SK-N-SH (cell line): Measurements from ENCODE around the gene ZRANB2. TPM values are rescaled to one million over a fixed set of nuclear protein-coding genes. Genes with fewer than 3 reads are reported as not detected.
A peak's percentile ranks its signal among the peaks of the same experiment; 100 is the strongest.

Source experiments
- CTCF ChIA-PET: fragments of 300-600, 350-600 bp; formaldehyde crosslinking; extraction: SDS; loops from one replicate; lab custom pipeline; 2021; lab: Yijun Ruan, JAX
- POLR2A ChIA-PET: fragments of 350-600 bp; sonication (Branson Sonifier 250); formaldehyde crosslinking; extraction: SDS; loops from one replicate; lab custom pipeline; 2020; ENCODE audit warnings: antibody characterized with exemption, inconsistent platforms; lab: Yijun Ruan, JAX
- DNase-seq: peaks from one replicate; pipeline ENCODE4 v3.0.0; 2012
- H2AFZ ChIP-seq: fragments of 200-600 bp; sonication (generic); 2 replicates; pipeline ENCODE4 v1.8.1; 2016; ENCODE audit warnings: antibody characterized with exemption, mild to moderate bottlenecking, low read depth
- H3F3A ChIP-seq: fragments of 200-600 bp; sonication (generic); replicated peaks from 2 replicates; pipeline ENCODE3; 2016; ENCODE audit warnings: antibody characterized with exemption, mild to moderate bottlenecking; ENCODE audit not compliant: insufficient read depth
- H3K27ac ChIP-seq, 2 experiments: fragments of 200-500 bp in 1 of 2; fragments of 200-600 bp in 1 of 2; sonication (Bioruptor generic) in 1 of 2; sonication (generic), shearing (Covaris generic) in 1 of 2; 2 replicates each; pipeline versions ENCODE4 v1.5.1 to v1.6.1; 2014 to 2016; ENCODE audit warnings: low read depth in 2 of 2, inconsistent platforms in 1 of 2, low read length in 1 of 2, mild to moderate bottlenecking in 1 of 2, mixed read lengths in 1 of 2
- H3K27me3 ChIP-seq: fragments of 200-600 bp; sonication (generic), shearing (Covaris generic); 2 replicates; pipeline ENCODE4 v1.6.1; 2016; ENCODE audit warnings: mixed run types; ENCODE audit not compliant: insufficient read depth
- H3K36me3 ChIP-seq, 2 experiments: fragments of 200-500 bp in 1 of 2; fragments of 200-600 bp in 1 of 2; sonication (Bioruptor generic) in 1 of 2; sonication (generic) in 1 of 2; replicated peaks in 1 of 2; 2 replicates each; pipeline versions ENCODE3 to v1.5.1; 2014 to 2016; ENCODE audit warnings: low read length in 1 of 2, mild to moderate bottlenecking in 1 of 2; ENCODE audit not compliant: insufficient read depth in 2 of 2, control insufficient read depth in 1 of 2
- H3K4me1 ChIP-seq, 2 experiments: fragments of 200-500 bp in 1 of 2; fragments of 200-600 bp in 1 of 2; sonication (Bioruptor generic) in 1 of 2; sonication (generic), shearing (Covaris generic) in 1 of 2; 2 replicates each; pipeline versions ENCODE4 v1.5.1 to v1.6.1; 2014 to 2016; ENCODE audit warnings: low read depth in 1 of 2, low read length in 1 of 2, mixed run types in 1 of 2; ENCODE audit not compliant: insufficient read depth in 2 of 2, control insufficient read depth in 1 of 2
- H3K4me2 ChIP-seq: fragments of 200-600 bp; sonication (generic), shearing (Covaris generic); 2 replicates; pipeline ENCODE4 v1.6.1; 2017; ENCODE audit warnings: mixed run types
- H3K4me3 ChIP-seq, 2 experiments: fragments of 200-500 bp in 1 of 2; fragments of 200-600 bp in 1 of 2; sonication (Bioruptor generic) in 1 of 2; sonication (generic), shearing (Covaris generic) in 1 of 2; 2 replicates each; pipeline versions ENCODE4 v1.5.1 to v1.8.1; 2014 to 2016; ENCODE audit warnings: low read depth in 2 of 2, inconsistent platforms in 1 of 2, low read length in 1 of 2, mild to moderate bottlenecking in 1 of 2, mixed read lengths in 1 of 2, moderate library complexity in 1 of 2
- H3K79me2 ChIP-seq: fragments of 200-600 bp; sonication (generic); 2 replicates; pipeline ENCODE4 v1.8.1; 2017; ENCODE audit warnings: mild to moderate bottlenecking; ENCODE audit not compliant: insufficient read depth
- H3K9ac ChIP-seq: fragments of 200-600 bp; sonication (generic); 2 replicates; pipeline ENCODE4 v1.6.1; 2017; ENCODE audit warnings: mixed run types
- H3K9me2 ChIP-seq: fragments of 200-600 bp; sonication (generic); 2 replicates; pipeline ENCODE4 v1.6.1; 2017; ENCODE audit warnings: mixed run types
- H3K9me3 ChIP-seq: fragments of 200-600 bp; sonication (generic); 2 replicates; pipeline ENCODE4 v1.6.1; 2017; ENCODE audit warnings: mixed run types, mild to moderate bottlenecking, moderate library complexity
- H4K20me1 ChIP-seq: fragments of 200-600 bp; sonication (generic); 2 replicates; pipeline ENCODE4 v1.6.1; 2017; ENCODE audit warnings: mild to moderate bottlenecking, mixed run types; ENCODE audit not compliant: insufficient read depth
- EZH2phosphoT487 ChIP-seq: fragments of 200-600 bp; sonication (generic); IDR thresholded peaks from 2 replicates; pipeline ENCODE4 v1.6.1; 2017; ENCODE audit warnings: low read depth, mixed run types, mild to moderate bottlenecking, antibody characterized with exemption, moderate library complexity, borderline replicate concordance
- FOSL2 ChIP-seq: IDR thresholded peaks from 2 replicates; pipeline ENCODE4 v1.4.0; 2012; ENCODE audit warnings: low read depth, mild to moderate bottlenecking, moderate library complexity, borderline replicate concordance
- FOXJ3 ChIP-seq: sonication (generic); formaldehyde crosslinking; IDR thresholded peaks from 2 replicates; pipeline ENCODE4 v1.5.1; 2020; ENCODE audit warnings: mild to moderate bottlenecking, missing genetic modification reagents
- MEF2A ChIP-seq: IDR thresholded peaks from 2 replicates; pipeline ENCODE4 v1.4.0; 2012; ENCODE audit warnings: low read depth, borderline replicate concordance
- RCOR1 ChIP-seq: fragments of 150-350 bp; IDR thresholded peaks from 2 replicates; pipeline ENCODE4 v1.6.1; 2017; ENCODE audit warnings: antibody characterized with exemption, low read length
- RXRA ChIP-seq: IDR thresholded peaks from 2 replicates; pipeline ENCODE4 v1.4.0; 2012; ENCODE audit warnings: low read depth, mild to moderate bottlenecking, borderline replicate concordance
- SMC3 ChIP-seq: IDR thresholded peaks from 2 replicates; pipeline ENCODE4 v1.6.1; 2012; ENCODE audit warnings: low read depth, low read length, improper control_type of control experiment
- TAF1 ChIP-seq: IDR thresholded peaks from 2 replicates; pipeline ENCODE4 v1.6.1; 2012; ENCODE audit warnings: low read depth, mild to moderate bottlenecking, low read length, moderate library complexity, borderline replicate concordance
- TEAD4 ChIP-seq: IDR thresholded peaks from 2 replicates; pipeline ENCODE4 v1.4.0; 2012; ENCODE audit warnings: mild to moderate bottlenecking, borderline replicate concordance; ENCODE audit not compliant: insufficient read depth
- WGBS: methylation state at CpG from one replicate; pipeline ENCODE4 v1.1.6; 2017; ENCODE audit warnings: low lambda C conversion rate; 5-methylcytosine and 5-hydroxymethylcytosine counted together
- polyA plus RNA-seq, 3 experiments: library from polyadenylated mRNA; depleted of rRNA; stranded (reverse); fragments of >200 nt; gene quantifications; 2 replicates each; pipeline ENCODE4 v1.2.3, GENCODE V29; 2012
- TF ChIP-seq, protein P1 (sequence below): fragments of 150-350 bp; IDR thresholded peaks from 2 replicates; pipeline ENCODE4 v1.6.1; 2016; ENCODE audit warnings: mild to moderate bottlenecking, low read depth, low read length
- TF ChIP-seq, protein P2 (sequence below): IDR thresholded peaks from 2 replicates; pipeline ENCODE4 v1.4.0; 2012; ENCODE audit warnings: low read depth, borderline replicate concordance
- TF ChIP-seq, protein P3 (sequence below): fragments of 150-350 bp; IDR thresholded peaks from 2 replicates; pipeline ENCODE4 v1.6.1; 2017; ENCODE audit warnings: antibody characterized with exemption, low read length, low read depth, borderline replicate concordance
- TF ChIP-seq, protein P4 (sequence below): IDR thresholded peaks from 2 replicates; pipeline ENCODE4 v1.6.1; 2012; ENCODE audit warnings: mild to moderate bottlenecking, low read depth, low read length, moderate library complexity
- TF ChIP-seq, protein P5 (sequence below): IDR thresholded peaks from 2 replicates; pipeline ENCODE4; 2012

ZRANB2 gene
- polyA plus RNA-seq, 1 of the 3 experiments (the other 2 are of a cell fraction) = 45.2 TPM

DNA sequence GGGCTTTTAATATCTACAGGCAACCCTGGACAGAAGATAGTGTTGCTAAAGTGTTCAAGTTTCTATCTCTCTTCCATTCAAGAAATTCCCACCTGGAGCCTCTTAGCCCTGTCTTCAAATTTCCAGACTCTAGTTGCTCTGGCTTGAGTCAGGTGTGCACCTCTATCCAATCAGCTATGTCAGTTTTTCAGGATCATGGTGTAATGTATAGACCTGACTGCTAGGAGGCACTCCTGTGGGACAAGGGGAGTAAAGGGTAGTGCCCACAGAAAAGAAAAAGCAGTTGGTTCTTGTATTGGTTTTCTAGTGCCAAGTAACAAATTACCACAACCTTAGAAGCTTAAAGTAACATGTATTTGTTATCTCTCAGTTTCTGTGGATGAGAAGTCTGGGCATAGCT lies 6.2 kb upstream of the ZRANB2 start:
- H3K27ac ChIP-seq = no peak overlapping the region
- CTCF ChIA-PET = no interaction called here

DNA sequence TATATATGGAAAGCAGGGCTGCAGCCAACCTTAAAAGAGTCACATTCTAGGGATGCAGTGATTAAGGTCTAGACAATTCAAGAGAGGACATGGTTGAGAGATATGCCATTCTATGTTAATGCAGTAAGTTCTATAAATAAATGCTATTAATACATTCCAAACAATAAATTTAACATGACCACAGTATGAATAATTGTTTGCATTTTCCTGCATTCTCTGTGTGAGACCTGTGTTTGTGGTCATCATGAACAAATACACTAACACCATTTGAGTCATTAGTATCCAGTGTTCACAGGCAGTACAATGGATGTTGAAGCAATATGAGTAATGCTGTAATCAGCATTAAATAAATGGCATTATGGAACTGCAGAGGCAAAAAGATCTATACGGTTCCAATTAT lies 5.5 kb upstream of the ZRANB2 start:
- H3F3A ChIP-seq = peaks cover 8% of the 10 kb centered on the region
- WGBS = 40% methylated on average over 1 of the region's 1 CpG
- no peaks in the 10 kb centered on the region for H3K27me3 ChIP-seq
- H3K9me2 ChIP-seq = no peaks in the 10 kb centered on the region
- ChIA-PET POLR2A (no interaction called here), CTCF (no interaction called here)
- no peak overlapping the region for H2AFZ ChIP-seq
- no peak for DNase-seq
- no peak overlapping the region for H3K4me3 ChIP-seq
- H3K4me2 ChIP-seq = no peak overlapping the region
- TF ChIP-seq TAF1 (no peak), MEF2A (peak; percentile 39; the same call in 1 of the 2 replicates)
- TF ChIP-seq, protein P1, sequence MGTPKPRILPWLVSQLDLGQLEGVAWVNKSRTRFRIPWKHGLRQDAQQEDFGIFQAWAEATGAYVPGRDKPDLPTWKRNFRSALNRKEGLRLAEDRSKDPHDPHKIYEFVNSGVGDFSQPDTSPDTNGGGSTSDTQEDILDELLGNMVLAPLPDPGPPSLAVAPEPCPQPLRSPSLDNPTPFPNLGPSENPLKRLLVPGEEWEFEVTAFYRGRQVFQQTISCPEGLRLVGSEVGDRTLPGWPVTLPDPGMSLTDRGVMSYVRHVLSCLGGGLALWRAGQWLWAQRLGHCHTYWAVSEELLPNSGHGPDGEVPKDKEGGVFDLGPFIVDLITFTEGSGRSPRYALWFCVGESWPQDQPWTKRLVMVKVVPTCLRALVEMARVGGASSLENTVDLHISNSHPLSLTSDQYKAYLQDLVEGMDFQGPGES = no peak
- H4K20me1 ChIP-seq = no peaks in the 10 kb centered on the region
- H3K9me3 ChIP-seq = no peaks in the 10 kb centered on the region
- H3K9ac ChIP-seq = no peak overlapping the region
- H3K36me3 ChIP-seq = no peaks in the 10 kb centered on the region
- peaks cover 4 to 21% of the 10 kb centered on the region in 2 experiments; a peak in 2 of 4 replicates for H3K4me1 ChIP-seq
- no peak overlapping the region for H3K27ac ChIP-seq
- H3K79me2 ChIP-seq = no peaks in the 10 kb centered on the region

More for the DNA sequence above, 6.2 kb upstream of the ZRANB2 start:
- Histone ChIP-seq H3K4me2 (no peak overlapping the region), H3K79me2 (no peaks in the 10 kb centered on the region), H3K36me3 (no peaks in the 10 kb centered on the region), H3K27me3 (no peaks in the 10 kb centered on the region), H3K4me1 (peaks cover 0 to 21% of the 10 kb centered on the region in 2 experiments; a peak in 1 of 4 replicates), H4K20me1 (no peaks in the 10 kb centered on the region), H3K4me3 (no peak overlapping the region), H3K9ac (no peak overlapping the region), H2AFZ (no peak overlapping the region), H3K9me2 (no peaks in the 10 kb centered on the region), H3K9me3 (no peaks in the 10 kb centered on the region), H3F3A (peaks cover 8% of the 10 kb centered on the region)
- DNase-seq = no peak
- TF ChIP-seq TEAD4 = no peak
- TF ChIP-seq SMC3 = no peak
- no peak for TF ChIP-seq EZH2phosphoT487
- TF ChIP-seq TAF1 = no peak
- TF ChIP-seq RXRA = no peak
- TF ChIP-seq, protein P2, sequence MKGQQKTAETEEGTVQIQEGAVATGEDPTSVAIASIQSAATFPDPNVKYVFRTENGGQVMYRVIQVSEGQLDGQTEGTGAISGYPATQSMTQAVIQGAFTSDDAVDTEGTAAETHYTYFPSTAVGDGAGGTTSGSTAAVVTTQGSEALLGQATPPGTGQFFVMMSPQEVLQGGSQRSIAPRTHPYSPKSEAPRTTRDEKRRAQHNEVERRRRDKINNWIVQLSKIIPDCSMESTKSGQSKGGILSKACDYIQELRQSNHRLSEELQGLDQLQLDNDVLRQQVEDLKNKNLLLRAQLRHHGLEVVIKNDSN = no peak
- POLR2A ChIA-PET = no interaction called here

DNA sequence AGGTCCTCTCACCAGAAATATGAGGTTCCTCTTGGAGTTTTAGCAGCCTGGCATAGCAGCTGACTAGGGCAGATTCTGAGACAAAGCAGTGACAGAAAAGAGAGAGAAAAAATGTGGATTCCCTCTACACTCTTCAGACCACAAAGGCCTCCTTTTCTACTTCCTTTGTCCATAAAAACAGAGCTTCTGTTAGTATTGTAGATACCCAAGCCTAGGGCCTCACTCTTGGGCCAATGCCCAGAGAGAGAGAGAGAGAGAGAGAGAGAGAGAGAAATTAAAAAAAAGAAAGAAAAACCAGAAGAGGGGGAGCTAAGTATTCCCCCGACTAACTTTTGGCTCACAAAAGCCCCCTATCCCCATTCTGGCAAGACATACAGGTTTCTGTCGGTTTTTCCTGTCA lies 2.4 kb upstream of the ZRANB2 start:
- WGBS = 61% methylated on average over 2 of the region's 2 CpGs
- ChIA-PET CTCF (interaction anchor here (0.6 kb wide), 2 partner anchors 69 to 189 kb away, joined by 3 to 4 read pairs; no protein-coding TSS in a partner anchor), POLR2A (no interaction called here)
- peaks cover 18% of the 10 kb centered on the region for H4K20me1 ChIP-seq
- peaks cover 5 to 12% of the 10 kb centered on the region in 2 experiments for H3K36me3 ChIP-seq
- no peak overlapping the region for H3K4me3 ChIP-seq
- no peak overlapping the region for H3K27ac ChIP-seq
- H2AFZ ChIP-seq = no peak overlapping the region
- no peak overlapping the region for H3K9ac ChIP-seq
- H3K4me1 ChIP-seq = peaks cover 8 to 17% of the 10 kb centered on the region in 2 experiments; a peak in 3 of 4 replicates
- TF ChIP-seq, protein P3, sequence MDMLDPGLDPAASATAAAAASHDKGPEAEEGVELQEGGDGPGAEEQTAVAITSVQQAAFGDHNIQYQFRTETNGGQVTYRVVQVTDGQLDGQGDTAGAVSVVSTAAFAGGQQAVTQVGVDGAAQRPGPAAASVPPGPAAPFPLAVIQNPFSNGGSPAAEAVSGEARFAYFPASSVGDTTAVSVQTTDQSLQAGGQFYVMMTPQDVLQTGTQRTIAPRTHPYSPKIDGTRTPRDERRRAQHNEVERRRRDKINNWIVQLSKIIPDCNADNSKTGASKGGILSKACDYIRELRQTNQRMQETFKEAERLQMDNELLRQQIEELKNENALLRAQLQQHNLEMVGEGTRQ = no peak
- TF ChIP-seq FOXJ3 (CRISPR knock-in tag) (no peak), RXRA (no peak), RCOR1 (no peak), FOSL2 (no peak)
- TF ChIP-seq, protein P4, sequence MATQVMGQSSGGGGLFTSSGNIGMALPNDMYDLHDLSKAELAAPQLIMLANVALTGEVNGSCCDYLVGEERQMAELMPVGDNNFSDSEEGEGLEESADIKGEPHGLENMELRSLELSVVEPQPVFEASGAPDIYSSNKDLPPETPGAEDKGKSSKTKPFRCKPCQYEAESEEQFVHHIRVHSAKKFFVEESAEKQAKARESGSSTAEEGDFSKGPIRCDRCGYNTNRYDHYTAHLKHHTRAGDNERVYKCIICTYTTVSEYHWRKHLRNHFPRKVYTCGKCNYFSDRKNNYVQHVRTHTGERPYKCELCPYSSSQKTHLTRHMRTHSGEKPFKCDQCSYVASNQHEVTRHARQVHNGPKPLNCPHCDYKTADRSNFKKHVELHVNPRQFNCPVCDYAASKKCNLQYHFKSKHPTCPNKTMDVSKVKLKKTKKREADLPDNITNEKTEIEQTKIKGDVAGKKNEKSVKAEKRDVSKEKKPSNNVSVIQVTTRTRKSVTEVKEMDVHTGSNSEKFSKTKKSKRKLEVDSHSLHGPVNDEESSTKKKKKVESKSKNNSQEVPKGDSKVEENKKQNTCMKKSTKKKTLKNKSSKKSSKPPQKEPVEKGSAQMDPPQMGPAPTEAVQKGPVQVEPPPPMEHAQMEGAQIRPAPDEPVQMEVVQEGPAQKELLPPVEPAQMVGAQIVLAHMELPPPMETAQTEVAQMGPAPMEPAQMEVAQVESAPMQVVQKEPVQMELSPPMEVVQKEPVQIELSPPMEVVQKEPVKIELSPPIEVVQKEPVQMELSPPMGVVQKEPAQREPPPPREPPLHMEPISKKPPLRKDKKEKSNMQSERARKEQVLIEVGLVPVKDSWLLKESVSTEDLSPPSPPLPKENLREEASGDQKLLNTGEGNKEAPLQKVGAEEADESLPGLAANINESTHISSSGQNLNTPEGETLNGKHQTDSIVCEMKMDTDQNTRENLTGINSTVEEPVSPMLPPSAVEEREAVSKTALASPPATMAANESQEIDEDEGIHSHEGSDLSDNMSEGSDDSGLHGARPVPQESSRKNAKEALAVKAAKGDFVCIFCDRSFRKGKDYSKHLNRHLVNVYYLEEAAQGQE = no peak
- TF ChIP-seq, protein P5, sequence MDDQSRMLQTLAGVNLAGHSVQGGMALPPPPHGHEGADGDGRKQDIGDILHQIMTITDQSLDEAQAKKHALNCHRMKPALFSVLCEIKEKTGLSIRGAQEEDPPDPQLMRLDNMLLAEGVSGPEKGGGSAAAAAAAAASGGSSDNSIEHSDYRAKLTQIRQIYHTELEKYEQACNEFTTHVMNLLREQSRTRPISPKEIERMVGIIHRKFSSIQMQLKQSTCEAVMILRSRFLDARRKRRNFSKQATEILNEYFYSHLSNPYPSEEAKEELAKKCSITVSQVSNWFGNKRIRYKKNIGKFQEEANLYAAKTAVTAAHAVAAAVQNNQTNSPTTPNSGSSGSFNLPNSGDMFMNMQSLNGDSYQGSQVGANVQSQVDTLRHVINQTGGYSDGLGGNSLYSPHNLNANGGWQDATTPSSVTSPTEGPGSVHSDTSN = no peak
- H3K4me2 ChIP-seq = no peak overlapping the region
- no peak for DNase-seq
- H3K79me2 ChIP-seq = peaks cover 26% of the 10 kb centered on the region
- H3K9me3 ChIP-seq = no peaks in the 10 kb centered on the region
- no peaks in the 10 kb centered on the region for H3K27me3 ChIP-seq
- H3F3A ChIP-seq = no peaks in the 10 kb centered on the region
- no peaks in the 10 kb centered on the region for H3K9me2 ChIP-seq
